ENCODE measurements around the gene RBP4.

The RBP4 gene

GRCh38 chr10:93603023-93603422 is 2.0 kb upstream of the RBP4 start:
- Mint-ChIP-seq H3K36me3 (no peaks in the 10 kb centered on the region), H3K4me3 (no peak overlapping the region), H3K27ac (no peak overlapping the region), H3K27me3 (peaks cover 18% of the 10 kb centered on the region), H3K4me1 (no peaks in the 10 kb centered on the region), H3K9me3 (peaks cover 3% of the 10 kb centered on the region)
- no peak for DNase-seq (ENCODE audit: low spot score in 2 of 2)
- no peak for ATAC-seq (ENCODE audit: low read depth)

GRCh38 chr10:93601774-93602162 is 733 bp upstream of the RBP4 start:
- ATAC-seq (ENCODE audit: low read depth) (no peak), DNase-seq (ENCODE audit: low spot score in 2 of 2) (no peak)
- H3K9me3 Mint-ChIP-seq: no peaks in the 10 kb centered on the region
- no peaks in the 10 kb centered on the region for H3K36me3 Mint-ChIP-seq
- H3K27ac Mint-ChIP-seq: no peak overlapping the region
- H3K27me3 Mint-ChIP-seq: peaks cover 13% of the 10 kb centered on the region
- H3K4me3 Mint-ChIP-seq: no peak overlapping the region
- no peaks in the 10 kb centered on the region for H3K4me1 Mint-ChIP-seq

DNA sequence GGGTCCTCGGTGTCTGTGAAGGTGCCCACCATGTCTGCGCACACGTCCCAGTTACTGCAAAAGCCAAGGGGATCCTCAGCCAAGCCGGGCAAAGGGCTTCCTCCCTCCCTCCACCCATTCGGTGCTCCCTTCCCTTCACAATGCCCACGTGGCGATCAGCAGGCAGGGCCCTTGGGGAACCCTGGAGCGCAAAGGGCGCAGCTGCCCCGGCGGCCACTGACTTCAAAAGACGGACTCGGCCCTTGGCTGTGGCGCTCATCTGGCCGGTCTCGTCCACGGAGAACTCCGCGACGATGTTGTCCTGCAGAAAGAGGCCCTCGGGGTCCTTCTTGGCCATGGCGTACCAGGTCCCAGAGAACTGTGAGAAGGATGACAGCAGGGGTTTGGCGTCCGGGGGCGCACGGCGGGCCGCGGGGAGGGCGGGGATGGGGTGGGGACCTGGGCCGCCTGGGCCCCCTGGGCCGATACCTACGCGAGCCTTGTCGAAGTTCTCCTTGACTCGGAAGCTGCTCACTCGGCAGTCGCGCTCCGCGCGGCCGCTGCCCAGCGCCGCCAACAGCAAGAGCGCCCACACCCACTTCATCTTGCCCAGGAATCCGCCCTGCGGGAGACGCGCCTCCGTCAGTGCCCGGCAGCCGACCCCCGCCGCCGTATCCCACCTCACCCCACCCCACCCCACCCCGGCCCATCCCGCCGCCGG is 439 bp downstream of the RBP4 start:
- no peak for ATAC-seq (ENCODE audit: low read depth)
- no peaks in the 10 kb centered on the region for H3K36me3 Mint-ChIP-seq
- H3K9me3 Mint-ChIP-seq: no peaks in the 10 kb centered on the region
- H3K4me3 Mint-ChIP-seq: no peak overlapping the region
- H3K27me3 Mint-ChIP-seq: peaks cover 8% of the 10 kb centered on the region
- no peaks in the 10 kb centered on the region for H3K4me1 Mint-ChIP-seq
- no peak overlapping the region for H3K27ac Mint-ChIP-seq
- no peak for DNase-seq (ENCODE audit: low spot score in 2 of 2)

DNA sequence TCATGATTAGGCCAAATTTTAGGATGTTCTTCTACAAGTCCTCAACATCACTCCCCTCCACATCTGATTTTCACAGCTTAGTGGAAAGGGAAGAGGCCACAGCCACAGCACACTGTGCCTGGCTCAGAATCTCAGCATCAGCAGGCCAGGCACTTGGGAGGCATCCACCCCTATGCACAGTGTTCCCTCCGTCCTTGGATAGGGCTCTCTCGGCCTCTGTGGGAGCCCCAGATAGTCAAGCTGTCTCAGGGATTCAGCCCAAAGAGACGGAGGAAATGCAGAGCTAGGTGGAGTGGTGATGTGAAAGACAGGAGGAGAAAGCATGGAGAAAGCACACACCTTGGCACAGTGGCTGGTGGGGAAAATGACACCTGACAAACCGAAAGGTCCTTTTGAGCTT is 1.3 kb downstream of the RBP4 start:
- no peaks in the 10 kb centered on the region for H3K4me1 Mint-ChIP-seq
- H3K4me3 Mint-ChIP-seq: no peak overlapping the region
- no peak for ATAC-seq (ENCODE audit: low read depth)
- H3K27me3 Mint-ChIP-seq: peaks cover 8% of the 10 kb centered on the region
- no peak for DNase-seq (ENCODE audit: low spot score in 2 of 2)
- no peaks in the 10 kb centered on the region for H3K9me3 Mint-ChIP-seq
- H3K27ac Mint-ChIP-seq: no peak overlapping the region
- no peaks in the 10 kb centered on the region for H3K36me3 Mint-ChIP-seq

DNA sequence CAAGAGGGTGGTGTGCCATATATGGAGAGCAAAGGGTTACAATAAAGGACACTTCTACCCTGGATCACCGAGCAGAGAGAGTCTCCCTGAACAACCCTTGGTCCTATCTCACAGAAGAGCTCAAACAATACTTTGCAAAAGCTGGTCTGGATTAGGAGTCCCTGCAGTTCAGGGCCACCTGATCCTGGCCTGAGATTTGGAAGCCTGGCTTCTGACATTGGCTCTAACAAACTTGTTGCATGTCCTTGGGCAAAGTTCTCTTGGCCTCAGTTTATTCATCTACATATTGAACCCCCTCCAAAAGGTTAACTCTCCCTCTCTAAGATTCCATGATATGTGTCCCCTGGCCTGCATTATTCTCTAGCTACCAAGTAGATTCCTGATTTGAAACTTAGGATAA is 1.7 kb downstream of the RBP4 start:
- Mint-ChIP-seq H3K9me3 (no peaks in the 10 kb centered on the region), H3K27ac (no peak overlapping the region), H3K36me3 (no peaks in the 10 kb centered on the region), H3K4me3 (no peak overlapping the region), H3K27me3 (peaks cover 8% of the 10 kb centered on the region), H3K4me1 (no peaks in the 10 kb centered on the region)
- ATAC-seq (ENCODE audit: low read depth) (no peak), DNase-seq (ENCODE audit: low spot score in 2 of 2) (no peak)

DNA sequence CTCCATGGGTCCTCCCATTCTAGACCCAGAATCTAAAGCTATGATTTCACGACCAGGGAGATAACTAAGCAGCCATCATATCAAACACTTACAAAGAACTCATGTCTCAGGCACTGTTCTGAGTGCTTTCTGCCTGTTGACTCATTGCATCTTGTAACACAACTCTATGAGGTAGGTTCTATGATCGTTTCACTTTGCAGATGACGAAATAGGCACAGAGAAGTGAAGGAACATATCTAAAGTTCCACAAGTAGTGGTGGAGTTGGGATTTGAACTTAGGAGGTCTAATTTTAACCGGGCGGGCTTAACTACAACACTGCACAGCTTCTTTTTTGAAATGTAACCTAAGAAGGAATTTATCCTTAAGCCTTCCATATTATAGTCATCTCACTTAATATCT is 2.9 kb downstream of the RBP4 start:
- Mint-ChIP-seq H3K36me3 (no peaks in the 10 kb centered on the region), H3K27me3 (peaks cover 4% of the 10 kb centered on the region), H3K4me1 (no peaks in the 10 kb centered on the region), H3K27ac (no peak overlapping the region), H3K4me3 (no peak overlapping the region), H3K9me3 (no peaks in the 10 kb centered on the region)
- ATAC-seq (ENCODE audit: low read depth): no peak
- DNase-seq (ENCODE audit: low spot score in 2 of 2): no peak

DNA sequence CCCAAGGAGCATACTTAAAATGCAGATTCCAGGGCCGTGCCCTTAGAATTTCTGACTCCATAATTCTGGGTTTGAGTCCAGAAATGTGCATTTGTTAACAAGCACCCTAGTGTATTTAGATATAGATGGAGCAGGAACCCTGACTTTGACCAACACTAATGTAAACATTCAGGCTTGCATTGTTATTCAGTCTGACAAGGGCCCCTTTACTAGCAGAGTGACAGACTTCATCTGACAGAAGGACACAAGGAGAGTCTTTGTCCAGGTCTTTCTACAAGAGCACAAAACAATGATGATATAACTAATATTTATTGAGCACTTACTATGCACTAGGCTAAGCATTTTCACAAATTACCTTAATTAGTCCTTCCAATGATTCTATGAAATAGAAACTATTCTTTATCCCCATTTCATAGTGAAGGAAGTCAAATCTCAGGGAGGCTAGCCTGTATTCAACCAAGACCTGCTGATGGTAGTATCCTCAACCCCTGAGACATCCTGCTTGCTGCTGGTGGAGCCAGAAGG is 3.9 kb downstream of the RBP4 start:
- H3K4me3 Mint-ChIP-seq: no peak overlapping the region
- H3K9me3 Mint-ChIP-seq: no peaks in the 10 kb centered on the region
- no peak overlapping the region for H3K27ac Mint-ChIP-seq
- peaks cover 3% of the 10 kb centered on the region for H3K27me3 Mint-ChIP-seq
- DNase-seq (ENCODE audit: low spot score in 2 of 2) (no peak), ATAC-seq (ENCODE audit: low read depth) (no peak)
- no peaks in the 10 kb centered on the region for H3K36me3 Mint-ChIP-seq
- H3K4me1 Mint-ChIP-seq: no peaks in the 10 kb centered on the region

GRCh38 chr10:93596539-93596938 is 4.5 kb downstream of the RBP4 start:
- Mint-ChIP-seq H3K36me3 (no peaks in the 10 kb centered on the region), H3K4me1 (no peaks in the 10 kb centered on the region), H3K27me3 (peaks cover 1% of the 10 kb centered on the region), H3K27ac (no peak overlapping the region), H3K4me3 (no peak overlapping the region), H3K9me3 (no peaks in the 10 kb centered on the region)
- ATAC-seq (ENCODE audit: low read depth) (no peak), DNase-seq (ENCODE audit: low spot score in 2 of 2) (no peak)

GRCh38 chr10:93595378-93596161 is 5.5 kb downstream of the RBP4 start:
- Mint-ChIP-seq H3K27me3 (peaks cover 1% of the 10 kb centered on the region), H3K4me3 (no peak overlapping the region), H3K36me3 (no peaks in the 10 kb centered on the region), H3K27ac (no peak overlapping the region), H3K4me1 (no peaks in the 10 kb centered on the region), H3K9me3 (no peaks in the 10 kb centered on the region)
- ATAC-seq (ENCODE audit: low read depth): no peak
- no peak for DNase-seq (ENCODE audit: low spot score in 2 of 2)

- Mint-ChIP-seq H3K27me3 (peaks cover 2% of the 10 kb centered on the region), H3K36me3 (no peaks in the 10 kb centered on the region), H3K4me1 (no peaks in the 10 kb centered on the region), H3K9me3 (no peaks in the 10 kb centered on the region), H3K4me3 (no peak overlapping the region), H3K27ac (no peak overlapping the region)
- DNase-seq (ENCODE audit: low spot score in 2 of 2) (no peak), ATAC-seq (ENCODE audit: low read depth) (no peak)
These were observed 6.5 kb downstream of the RBP4 start for GRCh38 chr10:93594518-93594917.

DNA sequence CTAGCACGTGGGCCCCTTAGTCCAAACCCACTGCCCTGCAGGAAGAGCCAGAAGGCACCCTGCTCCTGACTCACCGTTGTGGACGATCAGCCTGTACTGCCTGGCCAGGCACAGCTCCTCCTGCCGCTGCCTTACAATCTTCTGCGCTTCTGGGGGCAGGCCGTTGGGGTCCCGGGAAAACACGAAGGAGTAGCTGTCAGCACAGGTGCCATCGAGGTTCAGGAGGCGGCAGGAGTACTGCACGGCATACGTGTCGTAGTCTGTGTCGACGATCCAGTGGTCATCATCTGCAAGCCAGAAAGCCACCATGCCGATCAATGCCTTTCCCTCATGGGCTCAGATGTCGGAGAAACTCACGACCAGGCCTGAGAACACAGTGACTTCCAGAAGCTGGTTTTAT is 7.3 kb downstream of the RBP4 start:
- no peaks in the 10 kb centered on the region for H3K9me3 Mint-ChIP-seq
- no peak overlapping the region for H3K4me3 Mint-ChIP-seq
- no peak overlapping the region for H3K27ac Mint-ChIP-seq

GRCh38 chr10:93593254-93593653 is 7.8 kb downstream of the RBP4 start:
- Mint-ChIP-seq H3K4me3 (no peak overlapping the region), H3K27me3 (peaks cover 7% of the 10 kb centered on the region), H3K36me3 (no peaks in the 10 kb centered on the region), H3K4me1 (no peaks in the 10 kb centered on the region), H3K27ac (no peak overlapping the region), H3K9me3 (no peaks in the 10 kb centered on the region)
- no peak for ATAC-seq (ENCODE audit: low read depth)
- DNase-seq (ENCODE audit: low spot score in 2 of 2): no peak

More for the DNA sequence above, 7.3 kb downstream of the RBP4 start:
- no peak for ATAC-seq (ENCODE audit: low read depth)
- Mint-ChIP-seq H3K27me3 (peaks cover 6% of the 10 kb centered on the region), H3K36me3 (no peaks in the 10 kb centered on the region), H3K4me1 (no peaks in the 10 kb centered on the region)
- DNase-seq (ENCODE audit: low spot score in 2 of 2): no peak

GRCh38 chr10:93591065-93591808 is 9.8 kb downstream of the RBP4 start:
- Mint-ChIP-seq H3K4me1 (no peaks in the 10 kb centered on the region), H3K4me3 (no peak overlapping the region), H3K27me3 (peaks cover 8% of the 10 kb centered on the region), H3K27ac (no peak overlapping the region), H3K36me3 (no peaks in the 10 kb centered on the region), H3K9me3 (no peaks in the 10 kb centered on the region)
- ATAC-seq (ENCODE audit: low read depth): no peak
- DNase-seq (ENCODE audit: low spot score in 2 of 2): no peak

GRCh38 chr10:93590638-93591037 is 10.4 kb downstream of the RBP4 start:
- ATAC-seq (ENCODE audit: low read depth) (no peak), DNase-seq (ENCODE audit: low spot score in 2 of 2) (no peak)
- Mint-ChIP-seq H3K9me3 (no peaks in the 10 kb centered on the region), H3K27me3 (peaks cover 8% of the 10 kb centered on the region), H3K4me1 (no peaks in the 10 kb centered on the region), H3K36me3 (no peaks in the 10 kb centered on the region), H3K4me3 (no peak overlapping the region), H3K27ac (no peak overlapping the region)

Data from memory B cell (primary cell).